GM19239 (cell line): ENCODE results near the gene DLX5.
"Not testable (repeated sequence)": the region's sequence is repeated elsewhere in the genome, so short reads cannot be mapped to it uniquely, and the experiment has no call there.

Experiments used
- DNase-seq: peaks from one replicate; pipeline ENCODE4 v3.0.0; 2011; ENCODE audit warnings: low spot score; ENCODE audit not compliant: insufficient read length
- FAIRE-seq: peaks from 2 replicates; lab custom pipeline; 2011; peaks lifted over from hg19 to GRCh38; lab: Jason Lieb, UNC

Gene DLX5

GRCh38 chr7:97024209-97025129 is at the start of gene DLX5:
Gene DLX5 (minus strand): TSS chr7:97024831. CDS start chr7:97024623, 208 bp downstream.
- no peak for DNase-seq
- FAIRE-seq, result no peak

GRCh38 chr7:97072025-97072424 is 47.4 kb upstream of the DLX5 start:
- FAIRE-seq, DNase-seq: not testable (repeated sequence)

GRCh38 chr7:97064972-97065587 is 40.4 kb upstream of the DLX5 start:
- no peak for DNase-seq
- FAIRE-seq, result peak; percentile 54

GRCh38 chr7:97064020-97064419 is 39.4 kb upstream of the DLX5 start:
- DNase-seq, result no peak

GRCh38 chr7:97043281-97043680 is 18.6 kb upstream of the DLX5 start:
- FAIRE-seq (no peak), DNase-seq (no peak)

More at GRCh38 chr7:97064020-97064419, 39.4 kb upstream of the DLX5 start:
- FAIRE-seq, result no peak

- FAIRE-seq, result no peak
Measured at GRCh38 chr7:97039374-97040065, 14.9 kb upstream of the DLX5 start.

GRCh38 chr7:97034213-97034852 is 9.7 kb upstream of the DLX5 start:
- not testable (repeated sequence) for FAIRE-seq, DNase-seq

More at GRCh38 chr7:97039374-97040065, 14.9 kb upstream of the DLX5 start:
- DNase-seq, result no peak

GRCh38 chr7:97027427-97028234 is 3.0 kb upstream of the DLX5 start:
- FAIRE-seq, result peak; percentile 94
- DNase-seq, result peak; percentile 71

- DNase-seq, result no peak
- no peak for FAIRE-seq
Measured at GRCh38 chr7:97026715-97027426, 2.2 kb upstream of the DLX5 start.

- no peak for DNase-seq
- no peak for FAIRE-seq
Measured at GRCh38 chr7:97025983-97026714, 1.5 kb upstream of the DLX5 start.

- FAIRE-seq (no peak), DNase-seq (no peak)
Measured at GRCh38 chr7:97025130-97025499, 484 bp upstream of the DLX5 start.

- FAIRE-seq, result no peak
- no peak for DNase-seq
Measured at GRCh38 chr7:97022491-97023306, 1.9 kb downstream of the DLX5 start.

- FAIRE-seq (no peak), DNase-seq (no peak)
Measured at GRCh38 chr7:97021747-97022490, 2.7 kb downstream of the DLX5 start.

GRCh38 chr7:97020996-97021746 is 3.5 kb downstream of the DLX5 start:
- FAIRE-seq (no peak), DNase-seq (no peak)

GRCh38 chr7:97020601-97020995 is 4.0 kb downstream of the DLX5 start:
- DNase-seq (no peak), FAIRE-seq (no peak)

GRCh38 chr7:97019710-97020225 is 4.9 kb downstream of the DLX5 start:
- DNase-seq (no peak), FAIRE-seq (no peak)
